Femur (tissue), 1 donor: ENCODE results near the gene PTPRN2.

Source experiments
- DNase-seq: peaks from one replicate; pipeline ENCODE4 v3.0.0-alpha.2; 2017

The PTPRN2 gene

GRCh38 chr7:158143196-158144120 is 444.2 kb downstream of the PTPRN2 start:
- DNase-seq = no peak

GRCh38 chr7:158142657-158143056 is 445.0 kb downstream of the PTPRN2 start:
- DNase-seq = no peak

- no peak for DNase-seq
Measured at GRCh38 chr7:158141806-158142518, 445.7 kb downstream of the PTPRN2 start.

- DNase-seq = no peak
Measured at GRCh38 chr7:158141221-158141582, 446.4 kb downstream of the PTPRN2 start.

GRCh38 chr7:158140538-158141220 is 446.9 kb downstream of the PTPRN2 start:
- DNase-seq = no peak

GRCh38 chr7:158139499-158139898 is 448.1 kb downstream of the PTPRN2 start:
- no peak for DNase-seq

- DNase-seq = no peak
Measured at GRCh38 chr7:158138329-158138597, 449.4 kb downstream of the PTPRN2 start.

- DNase-seq = no peak
Measured at GRCh38 chr7:158137516-158138328, 449.9 kb downstream of the PTPRN2 start.

GRCh38 chr7:158135931-158136330 is 451.7 kb downstream of the PTPRN2 start:
- no peak for DNase-seq

- no peak for DNase-seq
Measured at GRCh38 chr7:158134824-158135223, 452.8 kb downstream of the PTPRN2 start.

GRCh38 chr7:158133515-158134271 is 453.9 kb downstream of the PTPRN2 start:
- no peak for DNase-seq

GRCh38 chr7:158133057-158133456 is 454.6 kb downstream of the PTPRN2 start:
- no peak for DNase-seq

- no peak for DNase-seq
Measured at GRCh38 chr7:158130023-158130409, 457.6 kb downstream of the PTPRN2 start.

- no peak for DNase-seq
Measured at GRCh38 chr7:158129037-158130022, 458.3 kb downstream of the PTPRN2 start.

GRCh38 chr7:158128572-158128971 is 459.1 kb downstream of the PTPRN2 start:
- no peak for DNase-seq

GRCh38 chr7:158127241-158127640 is 460.4 kb downstream of the PTPRN2 start:
- no peak for DNase-seq

- DNase-seq = no peak
Measured at GRCh38 chr7:158126661-158127060, 461.0 kb downstream of the PTPRN2 start.

GRCh38 chr7:158125721-158126120 is 461.9 kb downstream of the PTPRN2 start:
- no peak for DNase-seq

GRCh38 chr7:158125091-158125490 is 462.5 kb downstream of the PTPRN2 start:
- DNase-seq = no peak

- no peak for DNase-seq
Measured at GRCh38 chr7:158124671-158125079, 462.9 kb downstream of the PTPRN2 start.

- no peak for DNase-seq
Measured at GRCh38 chr7:158123753-158124152, 463.9 kb downstream of the PTPRN2 start.
